GM12878 (cell line): ENCODE data around the gene ZNF385C. TPM values are rescaled to one million over a fixed set of nuclear protein-coding genes. Genes with fewer than 3 reads are reported as not detected.

Experiments
- ATAC-seq: fragments of 200-7000 bp; cut with Tn5 transposase; 3 replicates; pipeline ENCODE4 v1.9.1; 2020; ENCODE audit warnings: mild to moderate bottlenecking, moderate library complexity
- BruUV-seq: library from RNA; stranded (reverse); fragments of 400-500 nt; replicated peaks from 2 replicates; lab custom pipeline; 2021; lab: Mats Ljungman, UMichigan
- CTCF ChIA-PET: fragments of 300-600 bp; sonication (Branson Sonifier 250); formaldehyde crosslinking; extraction: SDS; loops from one replicate; lab custom pipeline; 2021; ENCODE audit warnings: inconsistent platforms; lab: Yijun Ruan, JAX
- POLR2A ChIA-PET: fragments of 350-600 bp; formaldehyde crosslinking; extraction: SDS; loops from one replicate; lab custom pipeline; 2021; ENCODE audit warnings: inconsistent platforms; lab: Charles Lee
- RAD21 ChIA-PET: fragments of 300-600 bp; sonication (Branson Sonifier 250); formaldehyde crosslinking; loops from one replicate; lab custom pipeline; 2023; ENCODE audit warnings: antibody characterized with exemption; ENCODE audit not compliant: unreplicated experiment; lab: Charles Lee
- SMC1A ChIA-PET: fragments of 300-600 bp; sonication (Branson Sonifier 250); formaldehyde crosslinking; loops from one replicate; lab custom pipeline; 2023; ENCODE audit not compliant: unreplicated experiment, uncharacterized antibody; lab: Charles Lee
- DNase-seq: peaks from one replicate; pipeline ENCODE4 v3.0.0-alpha.2; 2011; ENCODE audit warnings: low read depth, low spot score
- FAIRE-seq: peaks from 3 replicates; lab custom pipeline; 2011; peaks lifted over from hg19 to GRCh38; lab: Jason Lieb, UNC
- H2AFZ ChIP-seq: 2 replicates; pipeline ENCODE4 v1.6.0; 2011; ENCODE audit warnings: low read depth, low read length, control low read depth; ENCODE audit not compliant: control insufficient read depth
- H3K27ac ChIP-seq: 2 replicates; pipeline ENCODE4 v1.5.1; 2011; ENCODE audit warnings: control low read depth; ENCODE audit not compliant: control insufficient read depth, insufficient read depth
- H3K27me3 ChIP-seq, 2 experiments: replicated peaks in 1 of 2; 2 replicates each; pipeline versions ENCODE4 v1.6.0 to v1.6.1; 2011; ENCODE audit warnings: low read length in 1 of 2; ENCODE audit not compliant: control insufficient read depth in 2 of 2, insufficient read depth in 2 of 2
- H3K36me3 ChIP-seq, 2 experiments: 2 replicates each; pipeline ENCODE4 v1.5.1; 2011; ENCODE audit warnings: low read length in 1 of 2; ENCODE audit not compliant: control insufficient read depth in 2 of 2, insufficient read depth in 2 of 2
- H3K4me1 ChIP-seq: 2 replicates; pipeline ENCODE4 v1.6.1; 2011; ENCODE audit warnings: mild to moderate bottlenecking, low read length, moderate library complexity, mixed read lengths; ENCODE audit not compliant: control insufficient read depth, insufficient read depth
- H3K4me2 ChIP-seq: 2 replicates; pipeline ENCODE4 v1.6.0; 2011; ENCODE audit warnings: control low read depth; ENCODE audit not compliant: control insufficient read depth, insufficient read depth
- H3K4me3 ChIP-seq: fragments of 200-600 bp; sonication (generic); 2 replicates; pipeline ENCODE4 v1.5.1; 2016
- H3K79me2 ChIP-seq: 2 replicates; pipeline ENCODE4 v1.6.0; 2011; ENCODE audit warnings: low read length; ENCODE audit not compliant: control insufficient read depth, insufficient read depth
- H3K9ac ChIP-seq: 2 replicates; pipeline ENCODE4 v1.8.0; 2011; ENCODE audit warnings: low read length, control low read depth, mixed read lengths; ENCODE audit not compliant: control insufficient read depth, insufficient read depth
- H3K9me3 ChIP-seq: replicated peaks from 3 replicates; pipeline ENCODE4 v1.5.1; 2011; ENCODE audit warnings: mild to moderate bottlenecking, low read length; ENCODE audit not compliant: control insufficient read depth, insufficient read depth
- H4K20me1 ChIP-seq: 2 replicates; pipeline ENCODE4 v1.6.0; 2011; ENCODE audit not compliant: control insufficient read depth, insufficient read depth
- CTCF ChIP-seq, 3 experiments: IDR thresholded peaks in 2 of 3; conservative IDR thresholded peaks in 1 of 3; 2 replicates each; pipeline ENCODE4 v1.5.1; 2011; ENCODE audit warnings: low read depth in 3 of 3, low read length in 3 of 3, mild to moderate bottlenecking in 3 of 3, control low read depth in 2 of 3, moderate library complexity in 2 of 3, inconsistent platforms in 1 of 3, mixed read lengths in 1 of 3; ENCODE audit not compliant: control insufficient read depth in 2 of 3, insufficient read depth in 1 of 3; ENCODE audit errors: extremely low read depth in 1 of 3
- EZH2 ChIP-seq: IDR thresholded peaks from 2 replicates; pipeline ENCODE4 v1.6.1; 2012; ENCODE audit warnings: low read depth, mild to moderate bottlenecking, control low read depth, inconsistent platforms, low read length, borderline replicate concordance; ENCODE audit not compliant: control insufficient read depth
- HCFC1 ChIP-seq: fragments of 150-350 bp; IDR thresholded peaks from 2 replicates; pipeline ENCODE4 v1.6.1; 2014; ENCODE audit warnings: low read length
- IRF5 ChIP-seq: fragments of 450-650 bp; IDR thresholded peaks from 2 replicates; pipeline ENCODE4 v1.6.1; 2017; ENCODE audit warnings: borderline replicate concordance
- MAX ChIP-seq: IDR thresholded peaks from 2 replicates; pipeline ENCODE4 v1.6.1; 2012; ENCODE audit warnings: low read depth, low read length, improper control_type of control experiment
- MXI1 ChIP-seq: fragments of 150-350 bp; IDR thresholded peaks from 2 replicates; pipeline ENCODE4 v1.6.1; 2011; ENCODE audit warnings: low read depth, mild to moderate bottlenecking, inconsistent platforms, low read length, improper control_type of control experiment
- NFYA ChIP-seq: IDR thresholded peaks from 2 replicates; pipeline ENCODE4 v1.6.1; 2011; ENCODE audit warnings: low read depth, mild to moderate bottlenecking, low read length, improper control_type of control experiment, borderline replicate concordance
- NR2C2 ChIP-seq: IDR thresholded peaks from 2 replicates; pipeline ENCODE4 v1.6.1; 2011; ENCODE audit warnings: borderline replicate concordance, low read depth; ENCODE audit not compliant: control insufficient read depth, insufficient read length
- POLR2AphosphoS5 ChIP-seq: IDR thresholded peaks from 2 replicates; pipeline ENCODE4 v1.6.1; 2011; ENCODE audit warnings: mild to moderate bottlenecking, low read length, inconsistent platforms
- POU2F2 ChIP-seq: IDR thresholded peaks from 3 replicates; pipeline ENCODE4 v1.6.1; 2011; ENCODE audit warnings: low read depth, mild to moderate bottlenecking, low read length, borderline replicate concordance
- SIN3A ChIP-seq: IDR thresholded peaks from 2 replicates; pipeline ENCODE4 v1.6.1; 2012; ENCODE audit warnings: low read depth, low read length, improper control_type of control experiment
- SP1 ChIP-seq: IDR thresholded peaks from one replicate; pipeline ENCODE4 v1.6.1; 2011; ENCODE audit warnings: low read depth, low read length
- ZBED1 ChIP-seq: IDR thresholded peaks from 2 replicates; pipeline ENCODE4 v1.6.1; 2016; ENCODE audit warnings: borderline replicate concordance
- WGBS: methylation state at CpG from one replicate; pipeline ENCODE4 v1.1.6; 2016; ENCODE audit warnings: low lambda C conversion rate; ENCODE audit not compliant: insufficient replicate concordance, insufficient coverage; ENCODE audit errors: missing lambda C conversion rate; 5-methylcytosine and 5-hydroxymethylcytosine counted together
- in situ Hi-C: fragments of 300-500 bp; cut with MboI; formaldehyde crosslinking; loops from 9 replicates; pipeline ENCODE4 v1.14.3; 2018; ENCODE audit warnings: mixed read lengths
- intact Hi-C: fragments of 100-400 bp; cut with micrococcal nuclease; formaldehyde crosslinking; loops from one replicate; pipeline ENCODE4 v1.14.2; 2022; ENCODE audit not compliant: unreplicated experiment
- polyA plus RNA-seq, 11 experiments: library from polyadenylated mRNA; depleted of rRNA in 4 of 11; unstranded in 6 of 11; stranded (reverse) in 5 of 11; fragments of >200 nt; fragmentation: Nextera tagmentation in 4 of 11; fragmentation: Illumina TruSeq in 1 of 11; extraction: Ambion mirVana in 4 of 11; extraction: Trizol in 1 of 11; gene quantifications; 1 replicate in 1 of 11; 2 replicates in 10 of 11; pipeline versions ENCODE4 v1.2.1 to v1.2.3, GENCODE V29; 2011 to 2016; ENCODE audit warnings: inconsistent platforms in 2 of 11, missing spikeins in 2 of 11, low read depth in 1 of 11
- total RNA-seq, 4 experiments: library from RNA; depleted of rRNA in 3 of 4; stranded (reverse); fragments of >200 nt in 3 of 4; fragmentation: Illumina TruSeq in 1 of 4; extraction: Trizol in 1 of 4; gene quantifications; 2 replicates each; pipeline versions ENCODE4 v1.2.1 to v1.2.3, GENCODE V29; 2013 to 2021
- TF ChIP-seq, protein P1 (sequence below): fragments of 450-650 bp; IDR thresholded peaks from 2 replicates; pipeline ENCODE4 v1.6.1; 2017; ENCODE audit warnings: mild to moderate bottlenecking

Gene ZNF385C
- total and polyA plus RNA-seq, 10 of the 15 experiments (the other 5 are each of a cell fraction or from before 2014, with no cell fraction given) = 0.06 to 0.20 (median 0.07) TPM; not detected in 5

- TF ChIP-seq MAX = no peak
- TF ChIP-seq MXI1 = no peak
- TF ChIP-seq NFYA = no peak
- no peak for TF ChIP-seq IRF5
- TF ChIP-seq NR2C2 = no peak
Measured at GRCh38 chr17:42087736-42088705, 10.3 kb downstream of the ZNF385C start (continued).

DNA sequence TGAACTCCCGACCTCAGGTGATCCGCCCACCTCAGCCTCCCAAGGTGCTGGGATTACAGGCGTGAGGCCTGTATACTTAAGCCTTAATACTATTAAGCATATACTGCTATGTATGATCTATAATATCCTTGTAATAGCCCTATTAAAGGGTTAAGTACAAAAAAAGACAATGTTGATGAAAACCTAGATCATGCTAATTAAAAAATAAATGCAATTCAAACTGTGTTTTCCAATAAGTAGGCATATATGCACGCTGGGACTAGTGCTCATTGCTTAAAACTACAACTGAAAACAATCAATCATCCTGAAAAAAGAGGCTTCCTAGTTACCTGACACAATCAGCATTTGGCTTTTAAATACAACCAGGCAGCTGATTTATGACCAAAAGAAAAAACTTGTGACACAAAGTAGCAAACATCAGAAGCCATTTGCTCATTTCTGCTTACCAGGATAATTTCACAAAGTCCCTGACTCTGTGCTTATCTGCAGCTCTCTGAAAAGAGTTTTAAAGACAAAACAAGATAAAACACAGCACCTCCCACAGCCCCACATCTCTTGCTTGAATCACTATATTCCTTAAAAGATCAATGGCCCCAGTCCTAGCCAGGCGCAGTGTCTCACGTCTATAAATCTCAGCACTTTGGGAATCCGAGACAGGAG is 11.1 kb downstream of the ZNF385C start:
- BruUV-seq = no TSS peak
- Histone ChIP-seq H3K27ac (no peak overlapping the region), H3K4me2 (no peak overlapping the region), H4K20me1 (no peaks in the 10 kb centered on the region), H2AFZ (no peak overlapping the region), H3K4me3 (no peak overlapping the region), H3K36me3 (no peaks in the 10 kb centered on the region), H3K79me2 (no peaks in the 10 kb centered on the region), H3K9ac (no peak overlapping the region), H3K4me1 (no peaks in the 10 kb centered on the region), H3K27me3 (no peaks in the 10 kb centered on the region; a peak in 2 of 4 replicates), H3K9me3 (no peaks in the 10 kb centered on the region)
- 38% methylated on average over 7 of the region's 7 CpGs for WGBS
- DNase-seq = no peak
- POLR2A ChIA-PET = no interaction called here
- CTCF ChIA-PET = interaction anchor here (2.1 to 3.0 kb wide), 2 partner anchors 14 to 20 kb away, joined by 6 to 10 read pairs; no protein-coding TSS in a partner anchor
- intact Hi-C loops (no loop called here), in situ Hi-C loops (no loop called here)
- RAD21 ChIA-PET = no interaction called here
- ATAC-seq = no peak
- SMC1A ChIA-PET = no interaction called here
- no peak for FAIRE-seq
- TF ChIP-seq POLR2AphosphoS5 (no peak), ZBED1 (no peak), HCFC1 (no peak), CTCF (IDR thresholded peaks at IDR 0.05 in 2 of 3, conservative IDR thresholded peaks at IDR 0.05 in 1 of 3; ENCODE audit: control insufficient read depth in 2 of 3, extremely low read depth in 1 of 3, insufficient read depth in 1 of 3, low read depth in 3 of 3, low read length in 3 of 3) (no peak), SIN3A (no peak), EZH2 (no peak), SP1 (no peak), POU2F2 (no peak)
- TF ChIP-seq, protein P1, sequence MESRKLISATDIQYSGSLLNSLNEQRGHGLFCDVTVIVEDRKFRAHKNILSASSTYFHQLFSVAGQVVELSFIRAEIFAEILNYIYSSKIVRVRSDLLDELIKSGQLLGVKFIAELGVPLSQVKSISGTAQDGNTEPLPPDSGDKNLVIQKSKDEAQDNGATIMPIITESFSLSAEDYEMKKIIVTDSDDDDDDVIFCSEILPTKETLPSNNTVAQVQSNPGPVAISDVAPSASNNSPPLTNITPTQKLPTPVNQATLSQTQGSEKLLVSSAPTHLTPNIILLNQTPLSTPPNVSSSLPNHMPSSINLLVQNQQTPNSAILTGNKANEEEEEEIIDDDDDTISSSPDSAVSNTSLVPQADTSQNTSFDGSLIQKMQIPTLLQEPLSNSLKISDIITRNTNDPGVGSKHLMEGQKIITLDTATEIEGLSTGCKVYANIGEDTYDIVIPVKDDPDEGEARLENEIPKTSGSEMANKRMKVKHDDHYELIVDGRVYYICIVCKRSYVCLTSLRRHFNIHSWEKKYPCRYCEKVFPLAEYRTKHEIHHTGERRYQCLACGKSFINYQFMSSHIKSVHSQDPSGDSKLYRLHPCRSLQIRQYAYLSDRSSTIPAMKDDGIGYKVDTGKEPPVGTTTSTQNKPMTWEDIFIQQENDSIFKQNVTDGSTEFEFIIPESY = no peak
